Jurkat, Clone E6-1 (cell line): ENCODE measurements around the gene GP5.

Source experiments
- DNase-seq: peaks from one replicate; pipeline ENCODE4 v3.0.0-alpha.2; 2011; ENCODE audit warnings: low read depth, low spot score
- H3K4me3 ChIP-seq: 2 replicates; pipeline ENCODE4 v1.5.1; 2011; ENCODE audit warnings: mild to moderate bottlenecking, low read length, control low read depth, moderate library complexity

The GP5 gene

DNA sequence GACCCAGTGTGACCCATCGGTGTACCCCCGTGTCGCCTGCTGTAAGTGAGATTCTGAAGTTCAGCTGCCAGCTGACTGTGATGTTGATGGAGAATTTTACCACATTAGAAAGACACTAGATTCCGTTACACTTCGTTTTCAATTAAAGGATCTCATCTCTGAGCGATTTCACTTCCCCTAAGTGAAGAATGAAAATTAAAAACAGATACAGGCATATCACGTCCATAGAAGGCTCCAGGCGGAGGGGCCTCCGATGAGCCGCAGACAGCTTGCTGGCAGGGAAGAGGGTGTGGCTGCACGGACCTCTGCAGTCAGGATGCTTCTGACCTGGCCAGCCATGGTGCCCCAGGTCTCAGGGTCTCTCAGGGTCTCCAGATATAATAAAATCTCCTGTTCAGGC, 41.4 kb downstream of the GP5 start:
- no peak overlapping the region for H3K4me3 ChIP-seq
- DNase-seq: no peak

GRCh38 chr3:194355379-194355778, 43.7 kb downstream of the GP5 start:
- DNase-seq: no peak

DNA sequence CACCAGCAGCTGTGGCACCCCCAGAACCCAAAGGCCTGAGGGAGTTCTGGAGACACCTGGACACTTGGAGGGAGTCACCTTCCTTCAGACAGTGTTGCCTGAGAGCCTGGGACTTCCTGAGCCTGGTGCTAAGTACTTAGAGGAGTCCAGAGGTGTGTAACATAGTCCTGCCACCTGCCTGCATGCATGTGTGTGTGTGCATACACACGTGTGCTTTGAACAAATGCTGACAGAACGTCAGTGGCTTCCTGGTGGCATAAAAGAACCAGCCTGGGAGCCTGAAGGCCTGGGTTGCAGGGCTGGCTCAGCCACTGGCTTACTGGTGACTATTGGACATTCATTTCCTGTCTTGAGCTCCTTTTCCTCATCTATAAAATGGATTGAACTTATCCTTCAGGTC, 44.8 kb downstream of the GP5 start:
- no peak for DNase-seq
- no peak overlapping the region for H3K4me3 ChIP-seq

More at GRCh38 chr3:194355379-194355778, 43.7 kb downstream of the GP5 start:
- H3K4me3 ChIP-seq: no peak overlapping the region

DNA sequence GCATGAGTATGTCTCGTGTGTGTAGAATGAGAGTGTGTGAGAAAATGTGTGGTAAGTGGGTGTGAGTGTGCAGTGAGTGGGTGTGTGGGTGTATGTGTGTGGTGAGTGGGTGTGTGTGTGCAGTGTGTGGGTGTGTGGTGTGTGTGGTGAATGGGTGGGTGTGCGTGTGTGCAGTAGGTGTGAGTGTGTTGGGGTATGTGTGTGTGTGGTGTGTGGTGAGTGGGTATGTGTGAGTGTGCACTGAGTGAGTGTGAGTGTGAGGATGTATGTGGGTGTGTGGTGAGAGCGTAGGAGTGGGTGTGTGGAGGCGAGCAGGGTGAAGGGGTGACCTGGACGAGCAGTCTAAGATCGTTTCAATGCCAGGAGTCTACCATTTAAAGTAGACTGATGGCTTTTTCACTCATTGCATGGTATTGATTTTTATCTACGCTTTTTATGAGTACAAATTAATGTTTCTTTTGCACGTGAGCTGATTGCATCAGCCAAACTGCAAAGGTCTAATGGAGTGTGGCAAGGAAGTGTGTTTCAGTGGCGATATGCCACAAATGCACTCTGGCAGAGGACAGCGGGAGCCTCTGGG, 46.3 kb downstream of the GP5 start:
- no peak overlapping the region for H3K4me3 ChIP-seq

DNA sequence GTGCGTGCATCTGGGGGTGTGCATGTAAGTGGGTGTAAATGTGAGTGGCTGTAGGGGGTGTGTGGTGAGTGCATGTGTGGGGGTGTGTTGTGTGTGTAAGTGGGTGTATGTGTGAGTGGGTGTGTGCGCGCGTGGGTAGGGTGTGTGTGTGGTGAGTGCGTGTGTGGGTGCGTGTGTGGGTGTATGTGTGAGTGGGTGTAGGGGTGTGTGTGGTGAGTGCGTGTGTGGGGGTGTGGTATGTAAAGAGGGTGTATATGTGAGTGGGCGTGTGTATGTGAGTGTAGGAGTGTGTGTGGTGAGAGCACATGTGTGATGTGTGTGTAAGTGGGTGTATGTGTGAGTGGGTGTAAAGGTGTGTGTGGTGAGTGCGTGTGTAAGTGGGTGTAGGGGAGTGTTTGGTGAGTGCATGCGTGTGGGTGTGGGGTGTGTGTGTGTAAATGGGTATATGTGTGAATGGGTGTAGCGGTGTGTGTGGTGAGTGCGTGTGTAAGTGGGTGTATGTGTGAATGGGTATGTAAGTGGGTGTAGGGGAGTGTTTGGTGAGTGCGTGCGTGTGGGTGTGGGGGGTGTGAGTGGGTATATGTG, 47.0 kb downstream of the GP5 start:
- DNase-seq: no peak
- no peak overlapping the region for H3K4me3 ChIP-seq

More for the DNA sequence above, 46.3 kb downstream of the GP5 start:
- DNase-seq: no peak

DNA sequence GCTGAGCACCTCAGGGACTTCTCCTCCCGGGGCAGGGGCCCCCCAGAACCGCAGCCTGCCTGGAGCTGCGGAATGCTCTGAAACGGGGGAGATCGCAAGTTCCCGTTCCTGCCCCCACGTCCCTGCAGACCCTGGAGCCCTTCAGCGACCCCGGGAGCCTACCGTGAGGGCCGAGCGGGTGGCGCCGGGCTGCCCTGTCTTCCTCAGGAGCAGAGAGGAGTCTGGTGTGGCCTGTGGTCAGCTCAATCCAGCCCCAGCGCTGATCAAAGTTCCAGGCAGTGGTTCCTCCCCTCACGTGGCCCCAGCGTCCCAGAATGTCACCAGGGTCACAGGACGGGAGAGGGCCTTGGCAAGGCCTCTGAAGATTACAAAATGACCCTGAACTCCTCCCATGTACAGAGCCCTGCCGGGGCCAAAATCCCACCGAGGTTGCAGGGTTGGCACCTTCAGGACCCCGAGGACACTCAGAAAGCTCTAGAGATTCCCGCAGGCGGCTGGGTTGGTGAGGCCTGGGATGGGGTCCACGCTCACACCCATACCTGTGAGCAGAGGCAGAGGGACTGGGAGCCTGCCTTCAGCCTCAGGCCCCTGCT, 47.9 kb downstream of the GP5 start, which contains the start of gene CPN2:
TSS of gene CPN2 (minus strand) at position 249 of the 593 bp plus-strand sequence. CDS start 8,626 bp downstream, outside the sequence.
- DNase-seq: no peak
- no peak within 1 kb of the TSS for H3K4me3 ChIP-seq

DNA sequence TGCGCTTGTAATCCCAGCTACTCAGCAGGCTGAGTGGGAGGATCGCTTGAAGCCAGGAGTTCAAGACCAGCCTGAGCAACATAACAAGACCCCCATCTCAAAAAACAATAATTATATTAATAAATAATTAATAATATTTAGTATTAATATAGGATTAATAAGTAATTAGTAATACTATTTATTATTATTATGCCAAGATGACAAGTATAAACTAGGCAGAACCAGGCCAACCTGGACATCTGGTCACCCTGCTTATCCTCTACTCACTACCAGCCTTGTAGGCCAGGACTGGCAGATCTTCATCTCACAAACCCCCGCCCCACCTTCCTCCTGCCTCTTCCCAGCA, 48.4 kb downstream of the GP5 start:
- no peak for DNase-seq
- H3K4me3 ChIP-seq: no peak overlapping the region

GRCh38 chr3:194348354-194348753, 50.7 kb downstream of the GP5 start:
- DNase-seq: no peak
- H3K4me3 ChIP-seq: no peak overlapping the region

DNA sequence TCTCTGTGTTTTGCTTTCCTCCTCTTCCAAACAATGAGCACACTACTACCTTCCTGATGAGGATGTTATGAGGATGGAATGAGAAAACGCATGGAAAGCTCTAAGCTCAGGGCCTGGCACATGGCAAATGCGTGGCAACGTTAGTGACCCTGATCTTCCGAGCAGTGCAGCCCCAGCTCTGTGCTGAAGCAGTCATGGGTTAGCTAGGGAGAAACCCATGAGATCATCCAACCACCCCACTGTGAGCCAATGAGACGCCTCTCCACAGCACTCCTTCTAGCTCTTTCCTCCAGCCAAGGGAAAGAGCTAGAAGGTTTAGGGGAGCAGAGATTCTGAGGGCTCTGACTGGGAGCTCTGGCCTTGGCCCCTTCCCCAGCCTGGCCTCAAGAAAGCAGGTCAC, 52.4 kb downstream of the GP5 start:
- no peak for DNase-seq
- no peak overlapping the region for H3K4me3 ChIP-seq

DNA sequence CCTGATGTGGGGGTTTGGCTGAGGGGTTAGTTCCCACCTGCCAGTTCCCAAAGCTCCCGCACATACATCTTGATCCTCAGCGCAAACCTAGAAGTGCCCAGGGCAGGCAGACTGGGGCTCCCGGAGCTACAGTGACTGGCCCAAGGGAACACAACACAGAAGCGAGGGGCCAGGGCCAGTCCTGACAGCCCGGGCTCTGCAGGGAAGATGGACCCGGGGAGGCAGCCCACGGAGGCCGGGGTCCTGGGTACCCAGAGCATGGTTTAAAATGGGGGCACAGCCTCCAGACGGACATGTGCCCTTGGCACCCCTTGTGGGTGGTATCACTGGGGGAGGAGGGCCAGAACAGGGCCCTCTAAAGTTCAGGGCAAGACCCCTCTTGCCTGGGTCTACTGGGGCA, 53.0 kb downstream of the GP5 start:
- no peak for DNase-seq
- no peak overlapping the region for H3K4me3 ChIP-seq
